Measurements from ENCODE around the gene GNAO1. TPM values are rescaled to one million over a fixed set of nuclear protein-coding genes. Genes with fewer than 3 reads are reported as not detected.

Gene GNAO1
- polyA plus RNA-seq, 1 experiment, result 10.8 TPM

- Histone ChIP-seq H3K36me3 (ENCODE audit: control insufficient read depth, insufficient read depth, low read length) (no peaks in the 10 kb centered on the region), H3K27me3 (ENCODE audit: control insufficient read depth, insufficient read depth, low read length) (no peaks in the 10 kb centered on the region), H3K4me3 (ENCODE audit: low read depth, low read length) (no peak overlapping the region)
- POLR2A ChIA-PET, result no interaction called here
- no peak for DNase-seq (ENCODE audit: low read depth)
- no peak for TF ChIP-seq CTCF (IDR thresholded peaks at IDR 0.05; ENCODE audit: insufficient read depth, low read depth, low read length)
- CTCF ChIA-PET, result interaction anchor here (0.9 to 2.1 kb wide), 2 partner anchors 19 to 26 kb away, joined by 3 to 4 read pairs; no protein-coding TSS in a partner anchor
Observed at GRCh38 chr16:56349711-56350161, 158.4 kb downstream of the GNAO1 start.

- Histone ChIP-seq H3K36me3 (ENCODE audit: control insufficient read depth, insufficient read depth, low read length) (no peaks in the 10 kb centered on the region), H3K27me3 (ENCODE audit: control insufficient read depth, insufficient read depth, low read length) (no peaks in the 10 kb centered on the region), H3K4me3 (ENCODE audit: low read depth, low read length) (no peak overlapping the region)
- ChIA-PET POLR2A (no interaction called here), CTCF (no interaction called here)
- no peak for DNase-seq (ENCODE audit: low read depth)
- TF ChIP-seq CTCF (IDR thresholded peaks at IDR 0.05; ENCODE audit: insufficient read depth, low read depth, low read length), result no peak
Observed at GRCh38 chr16:56350491-56351405, 159.5 kb downstream of the GNAO1 start.

- no peak for DNase-seq (ENCODE audit: low read depth)
- Histone ChIP-seq H3K27me3 (ENCODE audit: control insufficient read depth, insufficient read depth, low read length) (no peaks in the 10 kb centered on the region), H3K36me3 (ENCODE audit: control insufficient read depth, insufficient read depth, low read length) (no peaks in the 10 kb centered on the region), H3K4me3 (ENCODE audit: low read depth, low read length) (no peak overlapping the region)
- CTCF ChIA-PET, result no interaction called here
- POLR2A ChIA-PET, result no interaction called here
- TF ChIP-seq CTCF (IDR thresholded peaks at IDR 0.05; ENCODE audit: insufficient read depth, low read depth, low read length), result no peak
Observed at GRCh38 chr16:56351481-56351880, 160.2 kb downstream of the GNAO1 start.

GRCh38 chr16:56352351-56353053 lies 161.2 kb downstream of the GNAO1 start:
- CTCF ChIA-PET, result no interaction called here
- no peak for TF ChIP-seq CTCF (IDR thresholded peaks at IDR 0.05; ENCODE audit: insufficient read depth, low read depth, low read length)
- DNase-seq (ENCODE audit: low read depth), result no peak
- Histone ChIP-seq H3K36me3 (ENCODE audit: control insufficient read depth, insufficient read depth, low read length) (no peaks in the 10 kb centered on the region), H3K27me3 (ENCODE audit: control insufficient read depth, insufficient read depth, low read length) (no peaks in the 10 kb centered on the region), H3K4me3 (ENCODE audit: low read depth, low read length) (no peak overlapping the region)
- POLR2A ChIA-PET, result no interaction called here

Measured in BJ (cell line).